IgD-negative memory B cell (primary cell): Measurements from ENCODE around the gene ZFP1. TPM values are rescaled to one million over a fixed set of nuclear protein-coding genes. Genes with fewer than 3 reads are reported as not detected.
"Not testable (repeated sequence)": the region's sequence is repeated elsewhere in the genome, so short reads cannot be mapped to it uniquely, and the experiment has no call there.

Experiments
- H3K27ac Mint-ChIP-seq, 3 donors: one replicate each; pipeline ENCODE4 v1.8.0; 2020 to 2022; ENCODE audit warnings: mild to moderate bottlenecking in 3 of 3, mixed read lengths in 3 of 3, moderate library complexity in 1 of 3
- H3K27me3 Mint-ChIP-seq: one replicate; pipeline ENCODE4 v1.8.0; 2021; ENCODE audit warnings: mixed read lengths
- H3K36me3 Mint-ChIP-seq: one replicate; pipeline ENCODE4 v1.8.0; 2020; ENCODE audit warnings: mild to moderate bottlenecking, mixed read lengths
- H3K4me1 Mint-ChIP-seq, 3 donors: one replicate each; pipeline ENCODE4 v1.8.0; 2020 to 2022; ENCODE audit warnings: mixed read lengths in 3 of 3, mild to moderate bottlenecking in 1 of 3
- H3K4me3 Mint-ChIP-seq, 4 donors: one replicate each; pipeline ENCODE4 v1.8.0; 2020 to 2022; ENCODE audit warnings: mild to moderate bottlenecking in 4 of 4, mixed read lengths in 4 of 4, moderate library complexity in 3 of 4
- H3K9me3 Mint-ChIP-seq, 3 donors: one replicate each; pipeline ENCODE4 v1.8.0; 2020 to 2021; ENCODE audit warnings: mixed read lengths in 3 of 3, mild to moderate bottlenecking in 1 of 3
- polyA plus RNA-seq: library from polyadenylated mRNA; unstranded; fragments of 300-500 nt; fragmentation: Illumina TruSeq; gene quantifications from one replicate; pipeline ENCODE4 v1.2.3, GENCODE V29; 2021

ZFP1 gene
- polyA plus RNA-seq, 1 donor from 2014 or later: 12.9 TPM

- not testable (repeated sequence) for H3K36me3 Mint-ChIP-seq, H3K9me3 Mint-ChIP-seq, H3K4me3 Mint-ChIP-seq, H3K27ac Mint-ChIP-seq, H3K4me1 Mint-ChIP-seq
- H3K27me3 Mint-ChIP-seq: peaks cover 12% of the 10 kb centered on the region
Observed at GRCh38 chr16:75211286-75211685, 63.0 kb downstream of the ZFP1 start.

- Mint-ChIP-seq H3K27me3 (peaks cover 6% of the 10 kb centered on the region), H3K9me3 (no peaks in the 10 kb centered on the region), H3K27ac (no peak overlapping the region), H3K4me3 (no peak overlapping the region), H3K36me3 (no peaks in the 10 kb centered on the region), H3K4me1 (peaks cover 8 to 12% (median 11%) of the 10 kb centered on the region in 3 donors)
Observed at GRCh38 chr16:75216127-75216526, 67.8 kb downstream of the ZFP1 start.

- H3K27me3 Mint-ChIP-seq: peaks cover 6% of the 10 kb centered on the region
Observed at GRCh38 chr16:75216576-75216975, 68.3 kb downstream of the ZFP1 start.

GRCh38 chr16:75217389-75217851 lies 69.1 kb downstream of the ZFP1 start:
- Mint-ChIP-seq H3K9me3 (no peaks in the 10 kb centered on the region), H3K27ac (no peak overlapping the region), H3K27me3 (peaks cover 2% of the 10 kb centered on the region), H3K36me3 (no peaks in the 10 kb centered on the region), H3K4me3 (no peak overlapping the region), H3K4me1 (peaks cover 8 to 12% (median 11%) of the 10 kb centered on the region in 3 donors)

More at GRCh38 chr16:75216576-75216975, 68.3 kb downstream of the ZFP1 start:
- Mint-ChIP-seq H3K4me1 (peaks cover 8 to 12% (median 11%) of the 10 kb centered on the region in 3 donors), H3K9me3 (no peaks in the 10 kb centered on the region), H3K4me3 (peak overlapping the region in 1 of 4 donors; percentile 41), H3K36me3 (no peaks in the 10 kb centered on the region), H3K27ac (no peak overlapping the region)

GRCh38 chr16:75218256-75219076 lies 70.1 kb downstream of the ZFP1 start, which contains the start of gene CTRB1:
CTRB1 (plus strand) TSS chr16:75218988; CDS start chr16:75219008, 20 bp downstream.
- Mint-ChIP-seq H3K4me1 (peaks cover 8 to 12% (median 11%) of the 10 kb centered on the region in 3 donors), H3K27ac (peak within 1 kb of the TSS in 2 of 3 donors; percentile 64 to 76), H3K4me3 (peak within 1 kb of the TSS; percentile 46 to 83 (median 79)), H3K9me3 (no peaks in the 10 kb centered on the region), H3K36me3 (no peaks in the 10 kb centered on the region), H3K27me3 (peaks cover 2% of the 10 kb centered on the region)

GRCh38 chr16:75219088-75219487 lies 70.8 kb downstream of the ZFP1 start:
- Mint-ChIP-seq H3K4me1 (peaks cover 8 to 12% (median 11%) of the 10 kb centered on the region in 3 donors), H3K4me3 (no peak overlapping the region), H3K9me3 (no peaks in the 10 kb centered on the region), H3K27ac (no peak overlapping the region), H3K36me3 (no peaks in the 10 kb centered on the region), H3K27me3 (peaks cover 3% of the 10 kb centered on the region)

GRCh38 chr16:75219838-75220237 lies 71.5 kb downstream of the ZFP1 start:
- Mint-ChIP-seq H3K4me3 (peak overlapping the region; percentile 23 to 83 (median 60)), H3K9me3 (no peaks in the 10 kb centered on the region), H3K27ac (peak overlapping the region in 2 of 3 donors; percentile 50 to 76), H3K36me3 (no peaks in the 10 kb centered on the region), H3K27me3 (peaks cover 8% of the 10 kb centered on the region), H3K4me1 (peaks cover 8 to 12% (median 11%) of the 10 kb centered on the region in 3 donors)

Other genes with a start within 250 kb of the ZFP1 start
- gene WDR59, start 163.4 kb upstream of the ZFP1 start, polyA plus RNA-seq: 9.2 TPM
- not detected for gene ZNRF1, start 149.5 kb upstream of the ZFP1 start, polyA plus RNA-seq
- not detected for gene LDHD, start 31.7 kb upstream of the ZFP1 start, polyA plus RNA-seq
- not detected for gene CTRB2, start 58.6 kb downstream of the ZFP1 start, polyA plus RNA-seq
- gene CTRB1, start 70.5 kb downstream of the ZFP1 start, polyA plus RNA-seq: not detected
- not detected for gene BCAR1, start 103.1 kb downstream of the ZFP1 start, polyA plus RNA-seq